ENCODE results near the gene C3orf52. TPM values are rescaled to one million over a fixed set of nuclear protein-coding genes. Genes with fewer than 3 reads are reported as not detected.

The C3orf52 gene
- total and polyA plus RNA-seq, 2 donors (not counting 1 experiment from before 2014, with no cell fraction given): 1.5 to 1.8 TPM

- no peaks in the 10 kb centered on the region for H4K20me1 ChIP-seq (ENCODE audit: control insufficient read depth, extremely low read depth, insufficient read depth, low read length)
Measured at GRCh38 chr3:112053229-112053628, 33.0 kb upstream of the C3orf52 start.

GRCh38 chr3:112056451-112056929, 29.7 kb upstream of the C3orf52 start:
- Histone ChIP-seq H3K4me2 (ENCODE audit: extremely low read depth, insufficient read depth, low read length) (no peak overlapping the region), H3K4me3 (replicated peaks in 1 of 4; ENCODE audit: control extremely low read depth in 1 of 4, insufficient read depth in 1 of 4, low read depth in 3 of 4, low read length in 4 of 4) (no peak overlapping the region), H4K20me1 (ENCODE audit: control insufficient read depth, extremely low read depth, insufficient read depth, low read length) (no peaks in the 10 kb centered on the region), H3K4me1 (ENCODE audit: control insufficient read depth, extremely low read depth, insufficient read depth, low read length) (no peaks in the 10 kb centered on the region), H2AFZ (ENCODE audit: low read length) (no peak overlapping the region), H3K27ac (ENCODE audit: insufficient read depth, low read length) (no peak overlapping the region), H3K9ac (ENCODE audit: insufficient read depth, low read length) (no peak overlapping the region), H3K27me3 (ENCODE audit: control insufficient read depth, insufficient read depth, low read length) (no peaks in the 10 kb centered on the region), H3K36me3 (ENCODE audit: control insufficient read depth, insufficient read depth, low read length) (no peaks in the 10 kb centered on the region), H3K79me2 (ENCODE audit: control insufficient read depth, insufficient read depth, low read length) (no peaks in the 10 kb centered on the region), H3K9me3 (ENCODE audit: control insufficient read depth, insufficient read depth, low read depth, low read length) (no peaks in the 10 kb centered on the region)
- TF ChIP-seq EZH2 (IDR thresholded peaks at IDR 0.05; ENCODE audit: low read length, missing control alignments): no peak
- TF ChIP-seq CTCF (conservative IDR thresholded peaks at IDR 0.05 in 1 of 2, IDR thresholded peaks at IDR 0.05 in 1 of 2; ENCODE audit: low read depth in 1 of 2, low read length in 2 of 2): no peak
- DNase-seq (ENCODE audit: low read depth in 2 of 2): peak; percentile 59 to 89

More at GRCh38 chr3:112053229-112053628, 33.0 kb upstream of the C3orf52 start:
- H3K9me3 ChIP-seq (ENCODE audit: control insufficient read depth, insufficient read depth, low read depth, low read length): no peaks in the 10 kb centered on the region
- H3K79me2 ChIP-seq (ENCODE audit: control insufficient read depth, insufficient read depth, low read length): no peaks in the 10 kb centered on the region
- TF ChIP-seq EZH2 (IDR thresholded peaks at IDR 0.05; ENCODE audit: low read length, missing control alignments): no peak
- no peak for TF ChIP-seq CTCF (conservative IDR thresholded peaks at IDR 0.05 in 1 of 2, IDR thresholded peaks at IDR 0.05 in 1 of 2; ENCODE audit: low read depth in 1 of 2, low read length in 2 of 2)
- H3K4me1 ChIP-seq (ENCODE audit: control insufficient read depth, extremely low read depth, insufficient read depth, low read length): no peaks in the 10 kb centered on the region
- DNase-seq (ENCODE audit: low read depth in 2 of 2): no peak
- H3K27ac ChIP-seq (ENCODE audit: insufficient read depth, low read length): no peak overlapping the region
- H3K36me3 ChIP-seq (ENCODE audit: control insufficient read depth, insufficient read depth, low read length): no peaks in the 10 kb centered on the region
- H3K27me3 ChIP-seq (ENCODE audit: control insufficient read depth, insufficient read depth, low read length): no peaks in the 10 kb centered on the region
- H3K9ac ChIP-seq (ENCODE audit: insufficient read depth, low read length): no peak overlapping the region
- no peak overlapping the region for H3K4me2 ChIP-seq (ENCODE audit: extremely low read depth, insufficient read depth, low read length)
- H3K4me3 ChIP-seq (replicated peaks in 1 of 4; ENCODE audit: control extremely low read depth in 1 of 4, insufficient read depth in 1 of 4, low read depth in 3 of 4, low read length in 4 of 4): no peak overlapping the region
- no peak overlapping the region for H2AFZ ChIP-seq (ENCODE audit: low read length)

GRCh38 chr3:112059497-112059896, 26.7 kb upstream of the C3orf52 start:
- Histone ChIP-seq H3K4me3 (replicated peaks in 1 of 4; ENCODE audit: control extremely low read depth in 1 of 4, insufficient read depth in 1 of 4, low read depth in 3 of 4, low read length in 4 of 4) (no peak overlapping the region), H3K27ac (ENCODE audit: insufficient read depth, low read length) (no peak overlapping the region), H3K9me3 (ENCODE audit: control insufficient read depth, insufficient read depth, low read depth, low read length) (no peaks in the 10 kb centered on the region), H3K27me3 (ENCODE audit: control insufficient read depth, insufficient read depth, low read length) (no peaks in the 10 kb centered on the region), H3K79me2 (ENCODE audit: control insufficient read depth, insufficient read depth, low read length) (no peaks in the 10 kb centered on the region), H2AFZ (ENCODE audit: low read length) (no peak overlapping the region), H3K36me3 (ENCODE audit: control insufficient read depth, insufficient read depth, low read length) (no peaks in the 10 kb centered on the region), H3K4me2 (ENCODE audit: extremely low read depth, insufficient read depth, low read length) (no peak overlapping the region), H3K4me1 (ENCODE audit: control insufficient read depth, extremely low read depth, insufficient read depth, low read length) (no peaks in the 10 kb centered on the region), H4K20me1 (ENCODE audit: control insufficient read depth, extremely low read depth, insufficient read depth, low read length) (no peaks in the 10 kb centered on the region), H3K9ac (ENCODE audit: insufficient read depth, low read length) (no peak overlapping the region)
- TF ChIP-seq CTCF (conservative IDR thresholded peaks at IDR 0.05 in 1 of 2, IDR thresholded peaks at IDR 0.05 in 1 of 2; ENCODE audit: low read depth in 1 of 2, low read length in 2 of 2) (no peak), EZH2 (IDR thresholded peaks at IDR 0.05; ENCODE audit: low read length, missing control alignments) (no peak)
- DNase-seq (ENCODE audit: low read depth in 2 of 2): no peak

All from fibroblast of lung (primary cell).